HepG2 (cell line): ENCODE measurements around the gene MAPK8.

Experiments used
- CHD4 ChIP-seq: fragments of 200-600 bp; sonication (generic); IDR thresholded peaks from 2 replicates; pipeline ENCODE4 v1.7.0; 2017; ENCODE audit warnings: mild to moderate bottlenecking, low read length, borderline replicate concordance
- JUND ChIP-seq: sonication (generic); formaldehyde crosslinking; IDR thresholded peaks from 2 replicates; pipeline ENCODE4 v1.8.0; 2022; ENCODE audit warnings: mild to moderate bottlenecking, missing genetic modification reagents

GRCh38 chr10:48287417-48288391, 18.8 kb upstream of the MAPK8 start:
- TF ChIP-seq JUND (CRISPR knock-in tag) (no peak), CHD4 (no peak)
